Umbilical cord (tissue), 2 donors: ENCODE data around the gene PPP1CA. TPM values are rescaled to one million over a fixed set of nuclear protein-coding genes. Genes with fewer than 3 reads are reported as not detected.
A peak's percentile ranks its signal among the peaks of the same experiment; 100 is the strongest.

Source experiments
- DNase-seq: peaks from one replicate; pipeline ENCODE4 v3.0.0-alpha.2; 2015; ENCODE audit warnings: low spot score
- total RNA-seq: library from RNA; depleted of rRNA; stranded (reverse); fragments of >200 nt; gene quantifications from one replicate; pipeline ENCODE4 v1.2.3, GENCODE V29; 2014; ENCODE audit warnings: low replicate concordance; ENCODE audit not compliant: insufficient read depth

Gene PPP1CA
- total RNA-seq, 1 donor from 2014 or later, result 50.1 TPM

- DNase-seq, result no peak
Measured at GRCh38 chr11:67387069-67387468, 14.6 kb downstream of the PPP1CA start.

DNA sequence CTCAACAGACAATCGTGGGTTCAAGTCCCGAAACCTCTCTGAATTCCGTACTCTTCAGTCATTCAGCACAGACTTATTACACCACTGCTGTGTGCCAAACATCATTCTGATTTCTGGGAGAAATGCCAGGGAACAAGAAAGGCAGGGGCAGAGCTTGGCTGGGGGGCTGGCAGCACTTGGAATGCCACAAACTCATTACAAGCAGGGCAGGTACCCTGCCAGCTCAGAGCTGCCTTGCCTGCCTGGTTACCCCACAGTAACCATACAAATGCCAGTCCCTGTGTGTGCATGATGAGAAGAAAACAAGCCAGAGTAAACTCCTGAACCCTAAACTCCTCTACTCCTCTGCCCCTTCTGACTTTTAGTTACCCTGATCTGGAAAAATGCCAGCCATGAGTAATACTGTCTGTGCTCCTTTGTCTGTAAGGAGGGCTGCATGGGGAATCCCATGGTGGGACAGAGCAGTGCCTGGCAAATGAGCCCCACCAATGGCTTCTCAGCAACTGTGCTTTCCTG is 16.7 kb downstream of the PPP1CA start:
- no peak for DNase-seq

GRCh38 chr11:67382276-67383136 is 19.2 kb downstream of the PPP1CA start:
- peak; percentile 81 for DNase-seq

DNA sequence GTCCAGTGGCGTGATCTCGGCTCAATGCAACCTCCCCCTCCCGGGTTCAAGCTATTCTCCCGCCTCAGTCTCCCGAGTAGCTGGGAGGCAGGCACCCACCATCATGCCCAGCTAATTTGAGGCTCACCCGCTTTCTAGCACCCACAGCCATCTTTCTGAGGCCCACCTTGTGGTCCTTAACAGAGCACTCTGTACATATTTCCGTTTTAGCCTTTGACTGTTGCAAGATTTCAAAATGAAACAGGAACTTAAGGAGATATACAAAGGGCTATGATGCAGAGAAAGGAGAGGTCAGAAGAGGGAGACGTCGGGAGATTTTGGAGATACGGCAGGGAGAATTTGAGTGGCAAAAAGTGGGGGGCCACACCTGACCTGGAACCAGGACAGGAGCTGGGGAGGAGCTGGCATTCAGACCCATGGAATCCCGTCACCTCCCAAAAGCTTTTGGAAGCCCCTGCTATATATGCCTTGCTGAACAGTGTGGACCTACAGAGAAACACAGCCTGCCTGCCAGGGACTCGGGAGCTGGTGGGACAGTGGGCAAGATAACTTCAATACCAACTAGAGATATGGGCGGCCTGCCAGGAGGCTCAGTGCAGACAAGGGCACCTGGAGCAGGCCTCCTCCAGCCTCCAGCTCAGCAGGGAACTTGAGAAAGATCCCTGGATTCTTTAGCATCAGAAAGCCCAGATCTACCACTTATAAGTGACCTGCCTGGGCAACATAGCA is 20.2 kb downstream of the PPP1CA start:
- DNase-seq, result no peak

DNA sequence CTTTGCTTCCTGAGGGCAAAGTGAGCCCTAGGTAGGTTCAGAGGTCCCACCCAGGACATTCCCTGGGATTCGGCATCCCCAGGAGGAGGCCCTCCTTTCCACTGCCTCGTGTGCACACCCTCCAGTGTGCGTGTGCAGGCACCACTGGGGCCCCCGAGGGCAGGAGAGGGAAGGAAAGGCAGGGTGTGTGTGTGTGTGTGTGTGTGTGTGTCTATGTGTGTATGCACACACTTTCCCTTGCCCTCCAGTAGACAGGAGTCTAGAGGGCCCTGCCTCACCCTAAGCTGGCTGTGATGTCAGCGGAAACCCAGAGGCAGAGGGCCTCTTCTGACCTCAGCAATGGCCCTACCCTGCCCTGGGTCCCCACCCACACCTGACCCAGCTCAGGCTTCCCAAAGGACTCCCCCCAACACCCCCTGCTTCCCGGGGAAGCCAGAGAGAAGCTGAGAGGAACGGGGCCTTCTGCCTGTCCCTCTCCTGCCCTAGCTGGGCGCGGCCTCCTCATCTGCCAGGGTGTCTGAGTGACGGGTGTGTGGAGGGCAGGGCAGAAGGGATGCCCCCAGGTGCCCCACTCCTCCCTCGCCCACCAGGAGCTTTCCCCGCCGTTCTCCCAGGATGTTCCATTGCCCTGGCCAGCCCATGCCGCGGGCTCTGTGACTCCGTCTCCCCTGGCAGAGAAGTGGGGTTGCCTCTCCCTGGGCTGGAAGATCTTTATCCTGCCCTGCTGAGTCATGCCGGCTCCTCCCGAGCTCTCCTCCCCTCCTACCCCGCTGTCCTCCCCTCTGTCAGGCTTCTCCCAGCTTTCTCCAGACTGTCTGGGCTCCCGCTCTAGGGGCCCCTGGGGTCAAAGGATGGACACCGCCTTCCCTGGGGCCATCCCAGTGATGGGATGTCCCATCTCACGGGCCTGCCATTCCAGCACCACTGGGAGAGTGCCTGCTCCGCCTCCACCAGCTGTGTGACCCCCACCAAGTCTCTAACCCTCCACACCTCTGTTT is 22.3 kb downstream of the PPP1CA start:
- peak; percentile 79 for DNase-seq

DNA sequence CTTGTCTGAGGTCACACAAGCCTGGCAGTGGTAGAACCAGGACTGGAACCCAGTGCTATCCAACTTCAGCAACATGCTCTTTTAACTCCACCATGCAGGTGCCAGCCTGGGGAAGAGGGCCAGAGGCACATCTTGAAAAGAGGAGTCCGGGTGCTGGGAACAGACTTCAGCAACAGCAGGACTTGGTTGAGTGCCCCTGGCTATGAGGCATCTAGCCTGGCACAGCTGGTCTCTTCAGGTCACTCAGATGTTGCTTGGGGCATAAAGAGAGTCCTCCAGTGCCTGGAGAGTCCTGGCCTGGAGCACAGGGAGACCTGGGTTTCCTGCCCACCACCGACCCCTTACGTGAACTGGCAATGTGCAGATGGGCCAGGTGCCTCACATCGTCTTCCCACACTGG is 23.1 kb downstream of the PPP1CA start:
- no peak for DNase-seq

DNA sequence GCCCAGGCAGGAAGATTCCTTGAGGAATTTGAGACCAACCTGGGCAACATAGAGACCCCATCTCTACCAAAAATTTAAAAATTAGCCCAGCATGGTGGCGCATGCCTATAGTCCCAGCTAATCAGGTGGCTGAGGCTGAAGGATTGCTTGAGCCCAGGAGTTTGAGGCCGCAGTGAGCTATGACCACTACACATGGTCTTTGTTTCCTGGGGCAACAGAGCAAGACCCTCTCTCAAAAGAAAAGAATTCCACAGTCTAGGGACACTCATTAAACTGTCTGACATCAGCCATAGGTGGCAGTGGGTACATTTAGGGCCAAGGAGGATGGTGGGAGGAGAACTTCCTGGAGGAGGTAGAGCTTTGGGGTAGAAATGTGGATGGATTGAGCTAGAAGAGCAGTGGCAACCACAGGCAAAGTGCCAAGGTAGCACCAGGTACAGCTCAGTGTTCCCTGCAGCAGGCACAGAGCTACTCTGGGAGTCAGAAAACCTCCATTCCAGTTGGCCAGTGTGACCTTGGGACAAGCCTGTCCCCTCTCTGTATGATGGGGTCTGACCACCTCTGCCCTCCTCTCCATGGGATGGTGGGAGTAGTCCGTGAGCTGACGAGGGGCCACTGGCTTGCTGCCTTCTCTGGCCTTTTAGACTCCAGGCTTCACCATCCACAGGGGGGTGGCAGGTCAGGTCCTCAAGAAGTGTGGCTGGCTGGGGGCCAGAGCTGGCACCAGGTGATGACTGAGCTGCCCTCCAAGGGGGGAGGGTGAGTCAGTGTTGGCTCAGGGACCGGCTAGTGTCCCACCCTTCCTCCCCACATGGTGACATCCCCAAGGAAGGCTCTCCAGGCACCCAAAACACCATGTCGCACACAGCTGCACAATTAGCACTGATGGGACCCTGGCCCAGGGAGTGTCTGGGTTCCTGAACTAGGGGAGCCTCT is 24.5 kb downstream of the PPP1CA start:
- DNase-seq, result no peak

- DNase-seq, result no peak
Measured at GRCh38 chr11:67376063-67376820, 25.4 kb downstream of the PPP1CA start.

DNA sequence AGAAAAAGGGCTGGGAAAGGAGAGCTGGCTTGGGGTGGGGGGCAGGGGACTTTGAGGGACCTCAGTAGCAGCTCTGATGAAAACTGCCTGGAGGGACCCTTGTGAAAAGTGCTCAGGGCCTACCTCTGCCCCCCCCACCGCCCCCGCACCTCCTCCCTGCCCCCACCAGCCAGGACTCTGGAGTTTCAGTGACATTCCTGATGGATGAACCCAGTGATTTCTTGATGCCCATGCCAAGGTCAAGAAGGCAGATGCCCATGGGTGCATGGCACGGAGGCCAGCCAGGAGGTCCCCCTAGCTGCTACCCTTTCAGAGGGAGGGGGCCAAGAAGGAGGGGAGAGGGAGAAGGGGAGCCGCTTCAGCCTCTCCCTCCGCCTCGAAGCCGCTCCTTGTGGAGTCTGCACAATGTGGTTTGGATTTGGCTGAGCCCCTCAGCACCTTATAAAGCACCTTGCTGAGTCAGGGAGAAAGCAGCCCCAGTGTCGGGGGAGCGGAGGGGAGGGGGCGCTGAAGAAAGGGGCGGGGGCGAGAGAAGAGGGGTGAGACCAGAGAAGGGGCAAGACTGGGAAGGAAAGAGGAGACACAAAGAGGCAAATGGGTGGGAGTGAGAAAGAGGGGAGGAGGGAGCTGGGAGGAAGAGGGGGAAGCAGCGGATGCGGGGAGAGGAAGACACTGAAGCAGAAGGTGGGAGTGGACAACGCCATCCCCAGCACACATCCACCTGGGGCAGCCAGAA is 26.2 kb downstream of the PPP1CA start:
- no peak for DNase-seq

DNA sequence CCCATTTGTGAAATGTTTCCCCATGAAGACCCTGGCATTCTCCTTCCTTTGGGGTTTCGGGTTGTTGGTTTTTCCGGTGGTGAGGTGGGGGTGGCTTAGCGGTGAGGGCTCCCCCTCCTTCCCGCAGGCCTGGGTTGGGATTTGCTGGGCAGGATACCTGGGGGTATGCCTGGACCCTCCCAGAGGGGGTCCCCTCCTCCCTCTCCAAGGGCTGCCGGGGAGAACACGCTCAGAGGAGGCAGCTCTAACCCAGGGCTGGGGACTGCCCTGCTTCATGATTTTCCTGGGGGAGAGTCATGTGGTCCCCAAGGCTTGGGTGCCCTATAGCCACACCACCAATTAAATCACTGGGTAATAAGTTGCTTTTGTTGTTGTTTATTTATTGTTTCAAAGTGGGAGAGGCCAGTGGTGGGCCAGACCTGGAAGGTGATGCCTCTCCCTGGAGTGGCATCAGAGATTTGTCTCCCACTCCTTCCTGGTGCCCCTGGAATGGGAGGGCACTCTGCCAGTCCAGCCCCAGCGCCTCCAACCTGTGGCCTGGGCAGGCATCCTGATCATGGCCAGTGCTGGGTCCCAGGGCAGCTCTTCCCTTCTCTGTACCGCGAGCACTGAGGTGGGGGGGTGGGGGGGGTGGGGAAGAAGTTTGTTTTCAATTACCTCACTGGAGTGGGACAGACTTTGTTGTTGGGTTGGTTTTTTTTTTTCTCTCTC is 26.9 kb downstream of the PPP1CA start:
- DNase-seq, result no peak

DNA sequence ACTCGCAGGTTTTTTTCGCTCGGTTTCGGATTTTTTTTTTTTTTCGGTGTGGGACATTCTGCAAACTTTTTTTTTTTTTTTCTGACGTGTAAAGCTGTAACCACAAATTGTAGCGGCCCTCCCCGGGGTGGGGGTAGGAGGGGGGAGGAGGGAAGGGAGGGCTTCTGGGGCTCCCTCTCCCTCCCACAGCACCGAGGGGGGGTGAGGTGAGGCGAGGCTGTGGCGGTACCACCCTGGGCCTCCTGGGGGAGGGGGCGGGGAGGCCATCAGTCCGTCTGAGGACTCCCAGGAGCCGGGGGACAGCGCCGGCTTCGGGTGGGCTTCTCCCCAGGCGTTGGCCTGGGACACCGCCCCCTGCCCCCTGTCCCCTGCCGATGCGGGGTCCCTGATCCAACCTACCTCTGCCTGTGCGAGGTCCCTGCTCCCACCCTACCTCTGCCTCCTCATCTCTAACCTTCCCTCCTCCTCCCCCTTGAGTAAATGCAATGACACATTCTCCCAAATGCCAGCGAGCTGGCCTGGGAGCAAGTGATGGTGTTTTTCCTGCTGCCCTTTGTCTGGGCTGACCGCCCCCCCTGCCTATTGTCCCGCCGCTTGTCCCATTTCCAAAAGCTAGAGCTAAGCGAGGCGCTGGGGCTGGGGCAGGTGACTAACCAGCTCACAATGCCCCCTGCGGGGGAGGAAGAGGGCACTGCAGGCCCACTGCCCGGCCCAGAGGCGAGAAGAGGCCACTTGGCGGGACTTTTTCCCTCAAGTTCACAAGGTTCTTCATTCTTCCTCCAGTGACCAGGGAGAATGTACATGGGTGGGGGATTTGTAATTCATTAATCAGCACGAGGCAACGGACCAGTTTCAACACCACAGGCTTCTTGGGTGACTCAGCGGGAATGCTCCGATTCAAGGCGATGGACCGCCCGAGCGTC is 27.7 kb downstream of the PPP1CA start:
- DNase-seq, result peak; percentile 65

DNA sequence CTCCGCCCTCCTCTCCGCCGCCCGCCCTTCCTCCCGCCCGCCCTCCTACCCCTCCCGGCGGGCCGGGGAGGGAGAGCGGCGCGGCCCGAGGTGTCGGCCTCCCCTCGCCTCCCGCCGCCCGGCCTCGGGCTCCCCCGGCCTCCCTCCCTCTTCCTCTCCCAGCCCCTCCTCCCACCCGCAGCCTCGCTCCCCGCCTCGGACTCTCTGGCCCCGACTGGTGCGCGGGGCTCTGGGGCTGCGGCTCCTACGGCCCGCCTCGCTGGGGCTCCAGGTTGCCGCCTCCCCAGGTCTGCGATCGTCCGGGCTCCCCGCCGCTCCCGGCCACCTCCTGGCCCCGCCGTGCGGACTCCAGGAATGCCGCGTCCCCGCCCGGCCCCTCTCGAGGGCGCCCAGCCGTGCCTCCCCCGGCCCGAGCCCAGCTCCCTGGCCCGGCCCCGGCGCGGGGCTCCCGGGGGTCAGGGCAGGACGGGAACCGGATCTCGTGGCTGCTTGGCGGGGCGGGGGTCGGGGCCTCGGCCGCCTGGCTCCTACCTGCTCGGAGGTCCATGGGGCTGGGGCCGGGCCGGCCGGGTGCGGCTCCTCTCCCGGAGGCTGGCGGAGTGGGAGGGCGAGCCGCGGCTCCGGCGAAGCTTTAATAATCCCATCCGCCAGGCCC is 28.5 kb downstream of the PPP1CA start, which contains the start of gene CLCF1:
TSS of gene CLCF1 (minus strand) at position 606 of the 655 bp plus-strand sequence. CDS start at position 547, 59 bp downstream.
- peak; percentile 83 for DNase-seq

DNA sequence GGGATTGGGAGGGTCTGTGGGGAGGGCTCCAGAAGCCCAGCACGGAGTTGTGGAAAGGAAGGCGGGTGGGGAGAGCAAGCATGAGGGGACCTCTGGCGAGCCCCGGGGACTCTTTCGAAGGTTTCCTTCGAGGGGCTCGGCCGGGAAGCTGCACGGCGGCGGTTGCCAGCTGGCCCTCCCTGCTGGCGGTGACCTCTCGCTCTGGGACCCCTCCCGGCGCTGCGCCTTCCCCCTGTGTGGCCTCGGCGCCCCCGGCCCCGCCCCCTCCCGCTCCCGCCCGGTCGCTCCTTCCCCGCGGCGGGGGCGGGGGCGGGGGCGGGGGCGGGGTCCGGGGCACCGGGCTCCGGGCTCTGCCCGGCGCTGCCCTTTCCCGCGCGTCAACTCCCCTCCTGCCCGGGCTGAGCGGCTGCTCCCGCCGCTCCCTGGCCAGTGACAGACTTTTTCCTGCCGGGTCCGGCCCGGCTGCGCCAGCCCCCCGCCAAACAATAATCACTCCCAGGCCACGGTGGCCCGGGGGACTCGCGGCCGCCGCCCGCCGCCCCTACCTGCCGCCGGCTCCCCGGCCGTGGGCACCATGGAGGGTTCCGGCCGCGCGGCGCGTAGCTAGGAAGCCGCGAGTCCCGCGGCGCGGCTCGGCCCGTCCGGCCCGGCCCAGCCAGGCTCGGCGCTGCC is 29.2 kb downstream of the PPP1CA start:
- peak; percentile 43 for DNase-seq

- DNase-seq, result no peak
Measured at GRCh38 chr11:67371911-67372320, 29.7 kb downstream of the PPP1CA start.

DNA sequence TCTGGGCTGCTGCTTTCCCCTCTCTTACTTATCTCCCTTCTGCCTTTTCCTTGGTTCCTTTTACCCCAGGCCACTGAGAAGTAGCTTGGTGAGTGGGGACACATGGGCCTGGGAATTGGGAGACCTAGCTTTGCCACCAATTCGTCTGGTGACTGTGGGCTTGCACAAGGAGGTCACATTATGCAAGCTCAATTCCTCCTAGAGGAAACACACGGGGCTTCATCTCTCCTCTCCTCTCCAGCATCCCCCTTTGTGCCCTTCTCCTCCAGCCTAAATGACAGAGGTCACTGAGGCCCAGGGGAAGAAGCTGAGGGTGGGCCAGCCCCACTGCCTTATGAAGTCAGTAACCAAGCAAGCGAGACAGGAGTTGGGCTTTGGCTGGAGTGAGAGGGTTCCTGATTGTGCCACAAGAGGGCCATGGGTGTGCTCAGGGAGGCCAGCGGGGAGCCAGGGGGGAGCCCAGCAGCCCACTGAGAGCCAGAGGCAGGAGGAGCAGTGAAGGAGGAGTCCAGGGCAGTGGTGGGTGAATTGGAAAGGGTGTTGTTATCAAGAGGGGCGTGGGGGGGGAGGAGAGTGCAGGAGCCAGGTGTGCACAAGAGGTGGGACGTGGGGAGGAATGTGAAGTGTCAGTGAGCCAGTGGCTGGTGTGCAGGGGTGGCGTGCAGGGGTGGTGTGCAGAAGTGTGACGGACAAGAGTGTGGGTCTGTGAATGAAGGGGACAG is 30.3 kb downstream of the PPP1CA start:
- peak; percentile 60 for DNase-seq
